Peyer's patch (tissue), 4 donors: ENCODE results near the gene IL17C. TPM values are rescaled to one million over a fixed set of nuclear protein-coding genes. Genes with fewer than 3 reads are reported as not detected.

Experiments used
- DNase-seq, 3 donors: peaks; one replicate each; pipeline ENCODE4 v3.0.0-alpha.2; 2017 to 2019
- H3K27ac ChIP-seq, 4 donors: fragments of 200-600 bp; sonication (generic); one replicate each; pipeline ENCODE4 v1.5.1; 2016 to 2019
- H3K27me3 ChIP-seq, 2 donors: fragments of 200-600 bp; sonication (generic); one replicate each; pipeline ENCODE4 v1.5.1; 2019
- H3K36me3 ChIP-seq, 3 donors: fragments of 200-600 bp; sonication (generic); one replicate each; pipeline ENCODE4 v1.5.1; 2016 to 2019
- H3K4me1 ChIP-seq, 4 donors: fragments of 200-600 bp; sonication (generic); one replicate each; pipeline ENCODE4 v1.5.1; 2016 to 2019
- H3K4me3 ChIP-seq, 4 donors: fragments of 200-600 bp; sonication (generic); 1 replicate in 3 of 4; 2 replicates in 1 of 4; pipeline ENCODE4 v1.5.1; 2016 to 2019; ENCODE audit warnings: mild to moderate bottlenecking in 1 of 4
- H3K9me3 ChIP-seq, 4 donors: fragments of 200-600 bp; sonication (generic); one replicate each; pipeline ENCODE4 v1.5.1; 2016 to 2019; ENCODE audit warnings: mild to moderate bottlenecking in 1 of 4
- POLR2A ChIP-seq, 2 donors: fragments of 450-650 bp; IDR thresholded peaks; one replicate each; pipeline ENCODE4 v1.5.1; 2017; ENCODE audit warnings: antibody characterized with exemption in 2 of 2, mild to moderate bottlenecking in 2 of 2, moderate library complexity in 2 of 2
- total RNA-seq, 4 donors: library from RNA; depleted of rRNA; stranded (reverse); fragments of >200 nt; gene quantifications; one replicate each; pipeline ENCODE4 v1.1.0, GENCODE V29; 2016
- TF ChIP-seq, protein P1 (sequence below), 6 experiments: fragments of 450-650 bp in 4 of 6; fragments of 200-600 bp in 2 of 6; sonication (generic) in 1 of 6; IDR thresholded peaks; one replicate each; pipeline ENCODE4 v1.5.1; 2017 to 2019; ENCODE audit warnings: antibody characterized with exemption in 6 of 6, mild to moderate bottlenecking in 3 of 6, moderate library complexity in 1 of 6

The IL17C gene
- total RNA-seq, 4 donors from 2014 or later: not detected

DNA sequence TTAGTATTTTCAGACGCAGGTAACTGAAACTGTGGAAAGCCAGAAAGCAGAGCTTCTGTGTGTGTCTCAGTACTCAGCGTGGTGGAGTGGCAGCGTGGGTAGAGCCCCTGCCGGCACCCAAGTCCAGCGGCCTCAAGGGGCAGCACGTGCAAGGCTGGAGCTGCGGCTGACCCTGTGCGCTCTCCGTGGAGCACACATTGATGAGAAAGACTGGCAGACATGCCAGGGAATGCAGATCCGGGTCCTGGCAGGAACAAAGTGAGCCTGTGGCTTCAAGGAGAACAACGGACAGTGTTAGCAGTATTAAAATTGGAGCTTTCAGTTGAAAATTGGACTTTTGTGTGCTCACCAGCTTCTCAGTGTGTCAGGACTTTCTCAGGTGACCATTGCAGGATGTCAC, 44.9 kb upstream of the IL17C start:
- TF ChIP-seq, protein P1, sequence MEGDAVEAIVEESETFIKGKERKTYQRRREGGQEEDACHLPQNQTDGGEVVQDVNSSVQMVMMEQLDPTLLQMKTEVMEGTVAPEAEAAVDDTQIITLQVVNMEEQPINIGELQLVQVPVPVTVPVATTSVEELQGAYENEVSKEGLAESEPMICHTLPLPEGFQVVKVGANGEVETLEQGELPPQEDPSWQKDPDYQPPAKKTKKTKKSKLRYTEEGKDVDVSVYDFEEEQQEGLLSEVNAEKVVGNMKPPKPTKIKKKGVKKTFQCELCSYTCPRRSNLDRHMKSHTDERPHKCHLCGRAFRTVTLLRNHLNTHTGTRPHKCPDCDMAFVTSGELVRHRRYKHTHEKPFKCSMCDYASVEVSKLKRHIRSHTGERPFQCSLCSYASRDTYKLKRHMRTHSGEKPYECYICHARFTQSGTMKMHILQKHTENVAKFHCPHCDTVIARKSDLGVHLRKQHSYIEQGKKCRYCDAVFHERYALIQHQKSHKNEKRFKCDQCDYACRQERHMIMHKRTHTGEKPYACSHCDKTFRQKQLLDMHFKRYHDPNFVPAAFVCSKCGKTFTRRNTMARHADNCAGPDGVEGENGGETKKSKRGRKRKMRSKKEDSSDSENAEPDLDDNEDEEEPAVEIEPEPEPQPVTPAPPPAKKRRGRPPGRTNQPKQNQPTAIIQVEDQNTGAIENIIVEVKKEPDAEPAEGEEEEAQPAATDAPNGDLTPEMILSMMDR (IDR thresholded peaks at IDR 0.05): no peak
- no peak for TF ChIP-seq POLR2A (IDR thresholded peaks at IDR 0.05)
- Histone ChIP-seq H3K27ac (no peak overlapping the region), H3K27me3 (no peaks in the 10 kb centered on the region), H3K9me3 (no peaks in the 10 kb centered on the region), H3K4me1 (no peaks in the 10 kb centered on the region), H3K36me3 (peaks cover 0 to 47% (median 0%) of the 10 kb centered on the region in 3 donors), H3K4me3 (no peak overlapping the region)
- DNase-seq: no peak

DNA sequence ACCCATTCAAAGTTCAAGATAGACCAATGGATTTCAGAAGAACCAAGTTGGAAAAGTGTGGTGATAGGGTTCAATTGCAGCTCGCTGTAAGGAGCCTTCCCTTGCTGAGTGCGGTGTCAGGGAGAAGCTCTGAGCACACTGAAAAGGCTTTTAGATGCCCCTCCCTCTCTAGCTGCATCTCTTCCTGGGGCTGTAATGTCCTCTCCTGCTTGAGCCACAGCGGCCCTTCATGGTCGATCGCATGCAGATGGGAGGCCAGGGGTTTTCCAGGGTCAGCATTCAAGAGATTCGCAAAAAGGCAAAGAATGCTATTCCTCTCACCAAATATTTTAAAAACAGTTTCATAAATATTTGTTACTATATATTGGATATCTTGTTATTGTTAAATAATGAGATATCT, 44.5 kb upstream of the IL17C start:
- no peak for DNase-seq
- Histone ChIP-seq H3K27me3 (no peaks in the 10 kb centered on the region), H3K4me1 (no peaks in the 10 kb centered on the region), H3K4me3 (no peak overlapping the region), H3K36me3 (peaks cover 0 to 48% (median 0%) of the 10 kb centered on the region in 3 donors), H3K9me3 (no peaks in the 10 kb centered on the region), H3K27ac (no peak overlapping the region)
- TF ChIP-seq POLR2A (IDR thresholded peaks at IDR 0.05): no peak
- TF ChIP-seq, protein P1 (IDR thresholded peaks at IDR 0.05): no peak

DNA sequence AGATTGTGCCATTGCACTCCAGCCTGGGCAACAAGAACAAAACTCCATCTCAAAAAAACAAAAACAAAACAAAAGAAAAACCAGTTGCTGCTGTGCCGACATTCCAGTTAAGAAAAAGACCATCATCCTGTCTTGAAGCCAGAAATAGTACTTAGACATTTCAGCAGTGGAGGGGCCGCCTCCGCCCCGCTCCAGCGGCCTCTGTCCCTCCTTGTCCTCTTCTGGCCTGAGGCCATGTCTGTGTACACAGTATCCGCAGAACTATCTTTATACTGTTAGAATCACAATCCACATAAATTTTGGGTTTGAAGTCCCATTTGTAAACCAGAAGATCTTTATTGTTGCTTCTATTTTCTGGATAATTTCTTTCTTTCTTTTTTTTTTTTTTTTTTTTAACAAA, 43.3 kb upstream of the IL17C start:
- no peak for DNase-seq
- Histone ChIP-seq H3K9me3 (no peaks in the 10 kb centered on the region), H3K36me3 (peaks cover 0 to 48% (median 0%) of the 10 kb centered on the region in 3 donors), H3K27ac (no peak overlapping the region), H3K4me1 (no peaks in the 10 kb centered on the region), H3K27me3 (no peaks in the 10 kb centered on the region), H3K4me3 (no peak overlapping the region)
- TF ChIP-seq POLR2A (IDR thresholded peaks at IDR 0.05): no peak
- TF ChIP-seq, protein P1 (IDR thresholded peaks at IDR 0.05): no peak

DNA sequence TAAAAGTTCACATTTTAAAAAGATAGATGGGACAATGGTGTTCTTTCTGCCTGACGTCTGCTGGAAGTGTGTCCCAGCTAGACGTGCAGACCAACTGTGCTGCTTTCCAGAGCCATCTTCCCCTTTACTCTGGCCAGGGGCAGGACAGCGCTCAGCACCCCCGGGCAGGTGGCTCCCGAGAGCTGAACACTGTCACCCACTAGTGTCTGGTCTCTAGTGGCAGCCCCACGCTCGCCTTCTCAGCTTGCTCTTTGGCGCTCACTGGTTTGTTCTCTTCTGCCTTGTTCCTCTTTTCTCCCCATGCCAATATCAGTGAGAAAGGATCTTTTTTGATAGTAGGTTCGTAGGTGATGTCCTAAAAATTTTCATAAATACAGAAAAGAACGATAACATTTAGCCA, 42.5 kb upstream of the IL17C start:
- Histone ChIP-seq H3K9me3 (no peaks in the 10 kb centered on the region), H3K36me3 (peaks cover 0 to 49% (median 0%) of the 10 kb centered on the region in 3 donors), H3K4me1 (no peaks in the 10 kb centered on the region), H3K27me3 (no peaks in the 10 kb centered on the region), H3K4me3 (no peak overlapping the region), H3K27ac (no peak overlapping the region)
- DNase-seq: no peak
- TF ChIP-seq, protein P1 (IDR thresholded peaks at IDR 0.05): no peak
- no peak for TF ChIP-seq POLR2A (IDR thresholded peaks at IDR 0.05)

DNA sequence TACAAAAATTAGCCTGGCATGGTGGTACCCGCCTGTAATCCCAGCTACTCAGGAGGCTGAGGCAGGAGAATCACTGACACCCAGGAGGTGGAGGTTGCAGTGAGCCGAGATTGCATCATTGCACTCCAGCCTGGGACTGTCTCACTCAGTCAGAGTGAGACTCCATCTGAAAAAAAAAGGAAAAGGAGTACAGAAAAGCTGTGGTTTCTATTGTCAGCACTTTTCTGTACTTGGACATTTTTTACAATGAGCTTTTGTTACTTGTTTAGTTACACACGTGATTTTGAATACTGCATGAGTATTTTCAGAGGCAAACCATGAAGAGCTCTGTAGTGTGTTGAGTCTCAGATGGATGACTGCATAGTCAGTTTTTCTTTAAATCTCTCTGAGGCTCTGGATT, 41.9 kb upstream of the IL17C start:
- no peak for DNase-seq
- TF ChIP-seq POLR2A (IDR thresholded peaks at IDR 0.05): no peak
- TF ChIP-seq, protein P1 (IDR thresholded peaks at IDR 0.05): no peak
- H3K36me3 ChIP-seq: peaks cover 0 to 51% (median 0%) of the 10 kb centered on the region in 3 donors
- no peak overlapping the region for H3K4me3 ChIP-seq
- no peaks in the 10 kb centered on the region for H3K9me3 ChIP-seq
- H3K27me3 ChIP-seq: no peaks in the 10 kb centered on the region
- H3K27ac ChIP-seq: no peak overlapping the region
- H3K4me1 ChIP-seq: no peaks in the 10 kb centered on the region
